Activated T-helper 2 cell treated with anti-CD3 and anti-CD28 coated beads, Interferon-gamma antibody, Interleukin-2, Interleukin-4, amounts not matched to agents 10 μg/mL and 5 μg/mL and 100 μg/mL, durations not matched to agents 14 hours and 24 hours and 36 hours (primary cell): ENCODE data around the gene EVL. TPM values are rescaled to one million over a fixed set of nuclear protein-coding genes. Genes with fewer than 3 reads are reported as not detected.
A peak's percentile ranks its signal among the peaks of the same experiment; 100 is the strongest.

Experiments
- DNase-seq: peaks from one replicate; pipeline ENCODE4 v3.0.0; 2021; ENCODE audit warnings: low spot score
- H3K27ac Mint-ChIP-seq: one replicate; pipeline ENCODE4 v1.8.0; 2021; ENCODE audit warnings: mixed read lengths
- H3K27me3 Mint-ChIP-seq: one replicate; pipeline ENCODE4 v1.8.0; 2021; ENCODE audit warnings: low read depth, mixed read lengths
- H3K36me3 Mint-ChIP-seq: one replicate; pipeline ENCODE4 v1.8.0; 2021; ENCODE audit warnings: low read depth, mixed read lengths
- H3K4me1 Mint-ChIP-seq: one replicate; pipeline ENCODE4 v1.8.0; 2021; ENCODE audit warnings: low read depth, mixed read lengths
- H3K4me3 Mint-ChIP-seq: one replicate; pipeline ENCODE4 v1.8.0; 2021; ENCODE audit warnings: low read depth, mild to moderate bottlenecking, moderate library complexity, mixed read lengths
- H3K9me3 Mint-ChIP-seq: one replicate; pipeline ENCODE4 v1.8.0; 2021; ENCODE audit warnings: mixed read lengths
- intact Hi-C: fragments of 100-400 bp; cut with micrococcal nuclease; formaldehyde crosslinking; loops from one replicate; pipeline ENCODE4 v1.15.1; 2023
- total RNA-seq: library from RNA; stranded (reverse); gene quantifications from 2 replicates; pipeline ENCODE4 v1.2.3, GENCODE V29; 2022

Gene EVL
- total RNA-seq, 1 donor from 2014 or later: 255 TPM

- no peak overlapping the region for H3K27ac Mint-ChIP-seq
- intact Hi-C loops: no loop called here
- peaks cover 2% of the 10 kb centered on the region for H3K4me1 Mint-ChIP-seq
Measured at GRCh38 chr14:100158566-100159093, 93.4 kb downstream of the EVL start.

GRCh38 chr14:100159094-100159864, 94.1 kb downstream of the EVL start, which contains the start of gene DEGS2:
DEGS2 (minus strand) TSS chr14:100159645; CDS start chr14:100159587, 58 bp downstream.
- intact Hi-C loops: no loop called here
- peaks cover 2% of the 10 kb centered on the region for H3K4me1 Mint-ChIP-seq
- no peak within 1 kb of the TSS for H3K27ac Mint-ChIP-seq
- DNase-seq: no peak
- peaks cover 4% of the 10 kb centered on the region for H3K36me3 Mint-ChIP-seq
- H3K4me3 Mint-ChIP-seq: peak within 1 kb of the TSS; percentile 65
- H3K9me3 Mint-ChIP-seq: peaks cover 8% of the 10 kb centered on the region
- peaks cover 33% of the 10 kb centered on the region for H3K27me3 Mint-ChIP-seq

More at GRCh38 chr14:100158566-100159093, 93.4 kb downstream of the EVL start:
- Mint-ChIP-seq H3K4me3 (no peak overlapping the region), H3K27me3 (peaks cover 33% of the 10 kb centered on the region), H3K36me3 (peaks cover 4% of the 10 kb centered on the region), H3K9me3 (peaks cover 8% of the 10 kb centered on the region)
- DNase-seq: no peak

- Mint-ChIP-seq H3K36me3 (peaks cover 1% of the 10 kb centered on the region), H3K27ac (no peak overlapping the region), H3K4me1 (peaks cover 2% of the 10 kb centered on the region), H3K27me3 (peaks cover 35% of the 10 kb centered on the region), H3K4me3 (peak overlapping the region; percentile 7), H3K9me3 (peaks cover 5% of the 10 kb centered on the region)
- intact Hi-C loops: no loop called here
- DNase-seq: no peak
Measured at GRCh38 chr14:100159865-100160533, 94.8 kb downstream of the EVL start.

- no peak overlapping the region for H3K4me3 Mint-ChIP-seq
- intact Hi-C loops: no loop called here
- H3K9me3 Mint-ChIP-seq: no peaks in the 10 kb centered on the region
Measured at GRCh38 chr14:100160534-100160916, 95.3 kb downstream of the EVL start.

GRCh38 chr14:100165376-100165775, 100.2 kb downstream of the EVL start:
- Mint-ChIP-seq H3K4me1 (peaks cover 7% of the 10 kb centered on the region), H3K27me3 (peaks cover 22% of the 10 kb centered on the region), H3K36me3 (no peaks in the 10 kb centered on the region), H3K27ac (no peak overlapping the region), H3K9me3 (no peaks in the 10 kb centered on the region), H3K4me3 (no peak overlapping the region)
- intact Hi-C loops: no loop called here
- no peak for DNase-seq

More at GRCh38 chr14:100160534-100160916, 95.3 kb downstream of the EVL start:
- Mint-ChIP-seq H3K27me3 (peaks cover 39% of the 10 kb centered on the region), H3K4me1 (peaks cover 2% of the 10 kb centered on the region), H3K36me3 (no peaks in the 10 kb centered on the region), H3K27ac (no peak overlapping the region)
- DNase-seq: no peak

GRCh38 chr14:100165831-100166440, 100.7 kb downstream of the EVL start:
- Mint-ChIP-seq H3K27ac (no peak overlapping the region), H3K4me1 (peaks cover 7% of the 10 kb centered on the region), H3K9me3 (no peaks in the 10 kb centered on the region), H3K27me3 (peaks cover 23% of the 10 kb centered on the region), H3K4me3 (no peak overlapping the region), H3K36me3 (no peaks in the 10 kb centered on the region)
- DNase-seq: no peak
- intact Hi-C loops: no loop called here

- DNase-seq: no peak
- peaks cover 7% of the 10 kb centered on the region for H3K4me1 Mint-ChIP-seq
- H3K27me3 Mint-ChIP-seq: peaks cover 19% of the 10 kb centered on the region
- no peaks in the 10 kb centered on the region for H3K9me3 Mint-ChIP-seq
- H3K27ac Mint-ChIP-seq: no peak overlapping the region
- H3K36me3 Mint-ChIP-seq: no peaks in the 10 kb centered on the region
- intact Hi-C loops: no loop called here
- no peak overlapping the region for H3K4me3 Mint-ChIP-seq
Measured at GRCh38 chr14:100168506-100168905, 103.3 kb downstream of the EVL start.

- Mint-ChIP-seq H3K27ac (no peak overlapping the region), H3K4me3 (no peak overlapping the region), H3K36me3 (no peaks in the 10 kb centered on the region), H3K4me1 (peaks cover 7% of the 10 kb centered on the region), H3K9me3 (no peaks in the 10 kb centered on the region), H3K27me3 (peaks cover 16% of the 10 kb centered on the region)
- no peak for DNase-seq
- intact Hi-C loops: no loop called here
Measured at GRCh38 chr14:100170880-100171279, 105.7 kb downstream of the EVL start.

- Mint-ChIP-seq H3K4me3 (no peak overlapping the region), H3K36me3 (no peaks in the 10 kb centered on the region), H3K9me3 (no peaks in the 10 kb centered on the region), H3K27me3 (peaks cover 9% of the 10 kb centered on the region), H3K4me1 (peaks cover 1% of the 10 kb centered on the region), H3K27ac (no peak overlapping the region)
- intact Hi-C loops: no loop called here
- DNase-seq: no peak
Measured at GRCh38 chr14:100172811-100173210, 107.6 kb downstream of the EVL start.

GRCh38 chr14:100173353-100173752, 108.1 kb downstream of the EVL start:
- H3K36me3 Mint-ChIP-seq: no peaks in the 10 kb centered on the region
- H3K27ac Mint-ChIP-seq: no peak overlapping the region

GRCh38 chr14:100176811-100177327, 111.6 kb downstream of the EVL start:
- Mint-ChIP-seq H3K4me1 (no peaks in the 10 kb centered on the region), H3K27me3 (peaks cover 4% of the 10 kb centered on the region), H3K9me3 (no peaks in the 10 kb centered on the region), H3K36me3 (no peaks in the 10 kb centered on the region), H3K4me3 (no peak overlapping the region), H3K27ac (no peak overlapping the region)
- intact Hi-C loops: no loop called here
- DNase-seq: no peak

More at GRCh38 chr14:100173353-100173752, 108.1 kb downstream of the EVL start:
- H3K4me1 Mint-ChIP-seq: peaks cover 1% of the 10 kb centered on the region
- intact Hi-C loops: no loop called here
- no peaks in the 10 kb centered on the region for H3K9me3 Mint-ChIP-seq
- no peak overlapping the region for H3K4me3 Mint-ChIP-seq
- peaks cover 9% of the 10 kb centered on the region for H3K27me3 Mint-ChIP-seq
- DNase-seq: no peak

GRCh38 chr14:100178691-100179090, 113.5 kb downstream of the EVL start:
- Mint-ChIP-seq H3K27ac (no peak overlapping the region), H3K9me3 (no peaks in the 10 kb centered on the region), H3K36me3 (no peaks in the 10 kb centered on the region), H3K4me1 (no peaks in the 10 kb centered on the region), H3K4me3 (no peak overlapping the region), H3K27me3 (peaks cover 4% of the 10 kb centered on the region)
- no peak for DNase-seq
- intact Hi-C loops: no loop called here
